Measurements from ENCODE around the gene LMAN2L.

DNA sequence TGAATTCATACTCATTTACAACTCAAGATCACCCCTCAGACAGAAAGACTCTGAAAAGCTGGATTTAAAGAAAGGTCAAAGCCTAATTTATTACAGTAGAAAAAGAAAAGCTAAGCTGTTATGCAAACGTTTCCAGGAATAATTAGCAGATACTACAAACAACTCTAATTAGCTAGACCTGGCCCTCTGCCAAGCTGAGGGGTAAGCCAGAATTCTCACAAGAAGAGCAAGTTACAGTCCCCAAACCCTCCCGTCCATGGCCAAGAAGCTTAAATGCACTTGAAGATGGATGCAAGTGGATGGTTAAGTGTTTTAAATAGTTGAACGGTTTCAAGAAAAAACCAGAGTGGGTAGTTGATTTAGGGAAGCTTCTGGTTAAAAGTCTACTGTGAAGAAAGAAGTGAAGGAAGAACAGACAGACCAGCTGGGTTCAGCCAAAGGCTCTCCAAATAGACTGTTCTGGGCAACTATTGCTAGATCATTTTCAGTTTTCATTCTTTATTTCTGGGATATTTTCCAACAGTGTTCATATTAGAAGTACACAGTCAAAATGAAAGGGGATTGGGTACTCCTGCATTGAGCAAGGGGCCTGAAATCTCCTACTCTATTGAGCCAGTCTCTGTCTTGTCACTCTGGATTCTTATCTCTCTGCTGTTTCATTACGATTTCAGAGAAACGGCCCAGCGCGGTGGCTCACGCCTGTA lies 4.8 kb downstream of the LMAN2L start:
- TF ChIP-seq, protein P1, sequence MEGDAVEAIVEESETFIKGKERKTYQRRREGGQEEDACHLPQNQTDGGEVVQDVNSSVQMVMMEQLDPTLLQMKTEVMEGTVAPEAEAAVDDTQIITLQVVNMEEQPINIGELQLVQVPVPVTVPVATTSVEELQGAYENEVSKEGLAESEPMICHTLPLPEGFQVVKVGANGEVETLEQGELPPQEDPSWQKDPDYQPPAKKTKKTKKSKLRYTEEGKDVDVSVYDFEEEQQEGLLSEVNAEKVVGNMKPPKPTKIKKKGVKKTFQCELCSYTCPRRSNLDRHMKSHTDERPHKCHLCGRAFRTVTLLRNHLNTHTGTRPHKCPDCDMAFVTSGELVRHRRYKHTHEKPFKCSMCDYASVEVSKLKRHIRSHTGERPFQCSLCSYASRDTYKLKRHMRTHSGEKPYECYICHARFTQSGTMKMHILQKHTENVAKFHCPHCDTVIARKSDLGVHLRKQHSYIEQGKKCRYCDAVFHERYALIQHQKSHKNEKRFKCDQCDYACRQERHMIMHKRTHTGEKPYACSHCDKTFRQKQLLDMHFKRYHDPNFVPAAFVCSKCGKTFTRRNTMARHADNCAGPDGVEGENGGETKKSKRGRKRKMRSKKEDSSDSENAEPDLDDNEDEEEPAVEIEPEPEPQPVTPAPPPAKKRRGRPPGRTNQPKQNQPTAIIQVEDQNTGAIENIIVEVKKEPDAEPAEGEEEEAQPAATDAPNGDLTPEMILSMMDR (IDR thresholded peaks at IDR 0.05; ENCODE audit: low read depth, low read length, poor library complexity, severe bottlenecking), result no peak
- TF ChIP-seq EZH2phosphoT487 (IDR thresholded peaks at IDR 0.05; ENCODE audit: borderline replicate concordance, low read length), result no peak

All from DOHH2 (cell line).